GM19023 (cell line): ENCODE data around the gene CARD10.
"Not testable (repeated sequence)": the region's sequence is repeated elsewhere in the genome, so short reads cannot be mapped to it uniquely, and the experiment has no call there.

Experiments used
- ATAC-seq: cut with Tn5 transposase; IDR thresholded peaks from one replicate; pipeline ENCODE4 v1.9.1; 2021; ENCODE audit warnings: mild to moderate bottlenecking, moderate library complexity; ENCODE audit not compliant: unreplicated experiment

CARD10 gene

GRCh38 chr22:37529652-37530345 is 10.6 kb upstream of the CARD10 start:
- no peak for ATAC-seq

GRCh38 chr22:37527952-37528351 is 8.7 kb upstream of the CARD10 start:
- ATAC-seq, result not testable (repeated sequence)

- ATAC-seq, result not testable (repeated sequence)
These were observed 8.0 kb upstream of the CARD10 start for GRCh38 chr22:37527081-37527752.

- no peak for ATAC-seq
These were observed 7.2 kb upstream of the CARD10 start for GRCh38 chr22:37526376-37526775.

- ATAC-seq, result no peak
These were observed 6.6 kb upstream of the CARD10 start for GRCh38 chr22:37525746-37526350.

GRCh38 chr22:37525073-37525745 is 6.0 kb upstream of the CARD10 start:
- ATAC-seq, result no peak

- ATAC-seq, result no peak
These were observed 3.3 kb upstream of the CARD10 start for GRCh38 chr22:37522482-37522881.

- ATAC-seq, result no peak
These were observed 2.1 kb upstream of the CARD10 start for GRCh38 chr22:37521236-37521739.

- no peak for ATAC-seq
These were observed 1.6 kb upstream of the CARD10 start for GRCh38 chr22:37520776-37521191.

GRCh38 chr22:37518509-37519267 is 527 bp downstream of the CARD10 start:
- ATAC-seq, result no peak

- no peak for ATAC-seq
These were observed 1.3 kb downstream of the CARD10 start for GRCh38 chr22:37517826-37518450.

- no peak for ATAC-seq
These were observed 2.8 kb downstream of the CARD10 start for GRCh38 chr22:37516456-37516855.

- no peak for ATAC-seq
These were observed 3.3 kb downstream of the CARD10 start for GRCh38 chr22:37515901-37516300.

- ATAC-seq, result no peak
These were observed 4.6 kb downstream of the CARD10 start for GRCh38 chr22:37514526-37515051.

GRCh38 chr22:37511395-37512104 is 7.7 kb downstream of the CARD10 start:
- no peak for ATAC-seq

GRCh38 chr22:37510091-37510490 is 9.1 kb downstream of the CARD10 start:
- no peak for ATAC-seq

- no peak for ATAC-seq
These were observed 10.0 kb downstream of the CARD10 start for GRCh38 chr22:37509059-37509860.

- ATAC-seq, result no peak
These were observed 10.7 kb downstream of the CARD10 start for GRCh38 chr22:37508431-37508992.
